Measurements from ENCODE around the gene PLCH1. TPM values are rescaled to one million over a fixed set of nuclear protein-coding genes. Genes with fewer than 3 reads are reported as not detected.

Gene PLCH1
- total and polyA plus RNA-seq, 9 of the 15 experiments (the other 6 are each of a cell fraction or from before 2014, with no cell fraction given) = 0.17 to 0.62 (median 0.40) TPM

DNA sequence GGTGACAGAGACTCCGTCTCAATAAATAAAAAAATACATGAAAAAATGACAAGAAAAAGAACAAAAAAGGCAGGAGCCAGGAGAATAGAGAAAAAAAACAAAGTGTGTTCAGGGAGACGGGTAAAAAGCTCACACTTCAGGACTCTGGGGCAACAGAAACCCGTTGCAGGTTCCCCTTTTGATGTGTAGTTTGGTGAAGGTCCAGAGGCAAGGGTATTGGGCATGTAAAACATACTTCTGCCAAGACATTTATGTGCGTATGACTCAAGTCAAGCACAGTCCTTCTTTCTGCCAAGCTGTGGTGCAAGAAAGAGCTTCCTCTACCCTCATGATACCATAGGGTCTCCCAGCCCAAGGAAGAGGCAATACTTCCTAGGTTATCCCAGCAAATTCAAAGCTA, 418.0 kb downstream of the PLCH1 start:
- Histone ChIP-seq H3K9me3 (replicated peaks; ENCODE audit: control insufficient read depth, insufficient read depth, low read depth, low read length) (no peaks in the 10 kb centered on the region), H3K27me3 (ENCODE audit: control insufficient read depth in 2 of 2, insufficient read depth in 2 of 2, low read length in 2 of 2) (no peaks in the 10 kb centered on the region), H3K27ac (ENCODE audit: extremely low read depth, low read depth, low read length) (no peak overlapping the region), H3K4me1 (replicated peaks in 1 of 2; ENCODE audit: control insufficient read depth in 2 of 2, insufficient read depth in 2 of 2, low read length in 2 of 2) (peaks cover 0 to 15% of the 10 kb centered on the region in 2 experiments; a peak in 2 of 5 replicates), H3K4me3 (no peak overlapping the region), H2AFZ (ENCODE audit: low read depth, low read length) (peak overlapping the region; percentile 60), H3K79me2 (ENCODE audit: control insufficient read depth, insufficient read depth, low read length) (no peaks in the 10 kb centered on the region), H3K9me1 (ENCODE audit: control insufficient read depth, insufficient read depth, low read length) (no peaks in the 10 kb centered on the region), H4K20me1 (replicated peaks; ENCODE audit: control insufficient read depth, insufficient read depth, low read length) (no peaks in the 10 kb centered on the region), H3K4me2 (ENCODE audit: insufficient read depth, low read length) (no peak overlapping the region), H3K36me3 (ENCODE audit: control insufficient read depth, insufficient read depth, low read length) (no peaks in the 10 kb centered on the region), H3K9ac (ENCODE audit: insufficient read depth in 1 of 2, low read depth in 2 of 2, low read length in 2 of 2) (peak overlapping the region in 1 of 2 experiments; percentile 1; a peak in 1 of 4 replicates)
- intact Hi-C loops (cut with micrococcal nuclease) = loop anchor here (10.0 kb wide), 1 partner anchor 112 kb away; no protein-coding TSS in a partner anchor
- FAIRE-seq (no peak), DNase-seq (ENCODE audit: extremely low read depth in 1 of 4, low spot score in 3 of 4) (no peak), ATAC-seq (no peak)
- ChIA-PET CTCF (ENCODE audit: low intra/inter-chr PET ratio) (no interaction called here), POLR2A (interaction anchor here (0.6 to 0.9 kb wide), 2 partner anchors 9 to 316 kb away, joined by 3 to 4 read pairs; no protein-coding TSS in a partner anchor)
- WGBS (ENCODE audit: insufficient coverage, low coverage, missing lambda C conversion rate) = 87% methylated on average over 4 of the region's 4 CpGs
- in situ Hi-C loops (cut with MboI) = no loop called here
- no TSS peak for BruUV-seq (replicated peaks)
- TF ChIP-seq ILF3 (IDR thresholded peaks at IDR 0.05; ENCODE audit: borderline replicate concordance) (no peak), DACH1 (IDR thresholded peaks at IDR 0.05; ENCODE audit: partially characterized antibody) (no peak), NR2C2 (CRISPR knock-in tag; IDR thresholded peaks at IDR 0.05) (no peak), NR2C2 (tag; IDR thresholded peaks at IDR 0.05) (no peak), POLR2B (IDR thresholded peaks at IDR 0.05; ENCODE audit: low read depth, partially characterized antibody) (no peak), ESRRA (IDR thresholded peaks at IDR 0.05; ENCODE audit: borderline replicate concordance, low read depth) (no peak), MYC (IDR thresholded peaks at IDR 0.05; ENCODE audit: low read depth, low read length) (no peak), MYC (CRISPR knock-in tag; IDR thresholded peaks at IDR 0.05; ENCODE audit: borderline replicate concordance, low read depth) (no peak), ZNF76 (CRISPR knock-in tag; IDR thresholded peaks at IDR 0.05; ENCODE audit: borderline replicate concordance) (no peak)
- TF ChIP-seq, protein P1, sequence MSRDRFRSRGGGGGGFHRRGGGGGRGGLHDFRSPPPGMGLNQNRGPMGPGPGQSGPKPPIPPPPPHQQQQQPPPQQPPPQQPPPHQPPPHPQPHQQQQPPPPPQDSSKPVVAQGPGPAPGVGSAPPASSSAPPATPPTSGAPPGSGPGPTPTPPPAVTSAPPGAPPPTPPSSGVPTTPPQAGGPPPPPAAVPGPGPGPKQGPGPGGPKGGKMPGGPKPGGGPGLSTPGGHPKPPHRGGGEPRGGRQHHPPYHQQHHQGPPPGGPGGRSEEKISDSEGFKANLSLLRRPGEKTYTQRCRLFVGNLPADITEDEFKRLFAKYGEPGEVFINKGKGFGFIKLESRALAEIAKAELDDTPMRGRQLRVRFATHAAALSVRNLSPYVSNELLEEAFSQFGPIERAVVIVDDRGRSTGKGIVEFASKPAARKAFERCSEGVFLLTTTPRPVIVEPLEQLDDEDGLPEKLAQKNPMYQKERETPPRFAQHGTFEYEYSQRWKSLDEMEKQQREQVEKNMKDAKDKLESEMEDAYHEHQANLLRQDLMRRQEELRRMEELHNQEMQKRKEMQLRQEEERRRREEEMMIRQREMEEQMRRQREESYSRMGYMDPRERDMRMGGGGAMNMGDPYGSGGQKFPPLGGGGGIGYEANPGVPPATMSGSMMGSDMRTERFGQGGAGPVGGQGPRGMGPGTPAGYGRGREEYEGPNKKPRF (IDR thresholded peaks at IDR 0.05; ENCODE audit: low read depth, low read length) = no peak
- TF ChIP-seq, protein P2, sequence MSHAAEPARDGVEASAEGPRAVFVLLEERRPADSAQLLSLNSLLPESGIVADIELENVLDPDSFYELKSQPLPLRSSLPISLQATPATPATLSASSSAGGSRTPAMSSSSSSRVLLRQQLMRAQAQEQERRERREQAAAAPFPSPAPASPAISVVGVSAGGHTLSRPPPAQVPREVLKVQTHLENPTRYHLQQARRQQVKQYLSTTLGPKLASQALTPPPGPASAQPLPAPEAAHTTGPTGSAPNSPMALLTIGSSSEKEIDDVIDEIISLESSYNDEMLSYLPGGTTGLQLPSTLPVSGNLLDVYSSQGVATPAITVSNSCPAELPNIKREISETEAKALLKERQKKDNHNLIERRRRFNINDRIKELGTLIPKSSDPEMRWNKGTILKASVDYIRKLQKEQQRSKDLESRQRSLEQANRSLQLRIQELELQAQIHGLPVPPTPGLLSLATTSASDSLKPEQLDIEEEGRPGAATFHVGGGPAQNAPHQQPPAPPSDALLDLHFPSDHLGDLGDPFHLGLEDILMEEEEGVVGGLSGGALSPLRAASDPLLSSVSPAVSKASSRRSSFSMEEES (CRISPR knock-in tag; IDR thresholded peaks at IDR 0.05) = no peak
- TF ChIP-seq, protein P3, sequence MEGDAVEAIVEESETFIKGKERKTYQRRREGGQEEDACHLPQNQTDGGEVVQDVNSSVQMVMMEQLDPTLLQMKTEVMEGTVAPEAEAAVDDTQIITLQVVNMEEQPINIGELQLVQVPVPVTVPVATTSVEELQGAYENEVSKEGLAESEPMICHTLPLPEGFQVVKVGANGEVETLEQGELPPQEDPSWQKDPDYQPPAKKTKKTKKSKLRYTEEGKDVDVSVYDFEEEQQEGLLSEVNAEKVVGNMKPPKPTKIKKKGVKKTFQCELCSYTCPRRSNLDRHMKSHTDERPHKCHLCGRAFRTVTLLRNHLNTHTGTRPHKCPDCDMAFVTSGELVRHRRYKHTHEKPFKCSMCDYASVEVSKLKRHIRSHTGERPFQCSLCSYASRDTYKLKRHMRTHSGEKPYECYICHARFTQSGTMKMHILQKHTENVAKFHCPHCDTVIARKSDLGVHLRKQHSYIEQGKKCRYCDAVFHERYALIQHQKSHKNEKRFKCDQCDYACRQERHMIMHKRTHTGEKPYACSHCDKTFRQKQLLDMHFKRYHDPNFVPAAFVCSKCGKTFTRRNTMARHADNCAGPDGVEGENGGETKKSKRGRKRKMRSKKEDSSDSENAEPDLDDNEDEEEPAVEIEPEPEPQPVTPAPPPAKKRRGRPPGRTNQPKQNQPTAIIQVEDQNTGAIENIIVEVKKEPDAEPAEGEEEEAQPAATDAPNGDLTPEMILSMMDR (IDR thresholded peaks at IDR 0.05 in 2 of 3, conservative IDR thresholded peaks at IDR 0.05 in 1 of 3; ENCODE audit: insufficient read depth in 2 of 3, low read depth in 1 of 3, low read length in 3 of 3) = no peak
- TF ChIP-seq, protein P4, sequence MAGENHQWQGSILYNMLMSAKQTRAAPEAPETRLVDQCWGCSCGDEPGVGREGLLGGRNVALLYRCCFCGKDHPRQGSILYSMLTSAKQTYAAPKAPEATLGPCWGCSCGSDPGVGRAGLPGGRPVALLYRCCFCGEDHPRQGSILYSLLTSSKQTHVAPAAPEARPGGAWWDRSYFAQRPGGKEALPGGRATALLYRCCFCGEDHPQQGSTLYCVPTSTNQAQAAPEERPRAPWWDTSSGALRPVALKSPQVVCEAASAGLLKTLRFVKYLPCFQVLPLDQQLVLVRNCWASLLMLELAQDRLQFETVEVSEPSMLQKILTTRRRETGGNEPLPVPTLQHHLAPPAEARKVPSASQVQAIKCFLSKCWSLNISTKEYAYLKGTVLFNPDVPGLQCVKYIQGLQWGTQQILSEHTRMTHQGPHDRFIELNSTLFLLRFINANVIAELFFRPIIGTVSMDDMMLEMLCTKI (IDR thresholded peaks at IDR 0.05; ENCODE audit: partially characterized antibody) = no peak
- TF ChIP-seq, protein P5, sequence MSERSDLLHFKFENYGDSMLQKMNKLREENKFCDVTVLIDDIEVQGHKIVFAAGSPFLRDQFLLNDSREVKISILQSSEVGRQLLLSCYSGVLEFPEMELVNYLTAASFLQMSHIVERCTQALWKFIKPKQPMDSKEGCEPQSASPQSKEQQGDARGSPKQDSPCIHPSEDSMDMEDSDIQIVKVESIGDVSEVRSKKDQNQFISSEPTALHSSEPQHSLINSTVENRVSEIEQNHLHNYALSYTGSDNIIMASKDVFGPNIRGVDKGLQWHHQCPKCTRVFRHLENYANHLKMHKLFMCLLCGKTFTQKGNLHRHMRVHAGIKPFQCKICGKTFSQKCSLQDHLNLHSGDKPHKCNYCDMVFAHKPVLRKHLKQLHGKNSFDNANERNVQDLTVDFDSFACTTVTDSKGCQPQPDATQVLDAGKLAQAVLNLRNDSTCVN (CRISPR knock-in tag; IDR thresholded peaks at IDR 0.05) = no peak

Data from K562 (cell line).